CD4-positive, alpha-beta T cell treated with Interleukin-15 for 1 hour (primary cell): ENCODE measurements around the gene NHS.
"Not testable (repeated sequence)": the region's sequence is repeated elsewhere in the genome, so short reads cannot be mapped to it uniquely, and the experiment has no call there.

ENCODE experiments used
- DNase-seq: peaks from one replicate; pipeline ENCODE4 v3.0.0-alpha.2; 2020

The NHS gene

DNA sequence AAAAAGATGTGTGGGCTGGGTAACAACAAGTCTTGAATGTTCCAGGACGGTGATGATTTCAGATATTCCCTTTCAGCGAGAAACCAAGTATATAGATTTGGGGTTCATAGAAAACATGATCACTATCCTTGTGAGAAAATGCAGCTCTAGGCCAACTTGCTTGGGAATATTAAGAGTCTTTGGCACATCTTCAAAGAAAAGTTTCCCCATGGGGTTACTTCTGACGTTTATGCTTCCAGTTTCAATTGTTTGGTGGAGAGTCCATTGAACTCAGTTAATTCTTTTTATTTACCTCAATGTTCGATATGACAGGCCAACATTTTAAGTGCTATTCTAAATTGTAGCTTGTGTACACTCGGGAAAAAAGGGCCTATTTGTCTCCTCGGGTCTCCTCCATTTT lies 126.7 kb downstream of the NHS start:
- no peak for DNase-seq

DNA sequence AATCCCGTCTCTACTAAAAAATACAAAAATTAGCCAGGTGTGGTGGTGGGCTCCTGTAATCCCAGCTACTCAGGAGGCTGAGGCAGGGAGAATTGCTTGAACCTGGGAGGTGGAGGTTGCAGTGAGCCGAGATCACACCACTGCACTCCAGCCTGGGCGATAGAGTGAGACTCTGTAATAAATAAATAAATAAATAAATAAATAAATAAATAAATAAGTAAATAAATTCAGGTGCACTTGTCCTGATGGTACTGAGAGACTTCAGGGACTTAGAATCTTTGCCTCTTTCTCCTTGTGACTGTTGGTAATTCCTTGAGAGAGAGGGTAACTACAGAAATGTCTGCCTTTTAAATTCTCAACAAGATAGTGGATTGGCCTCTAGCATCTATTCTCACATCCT lies 131.4 kb downstream of the NHS start:
- not testable (repeated sequence) for DNase-seq

DNA sequence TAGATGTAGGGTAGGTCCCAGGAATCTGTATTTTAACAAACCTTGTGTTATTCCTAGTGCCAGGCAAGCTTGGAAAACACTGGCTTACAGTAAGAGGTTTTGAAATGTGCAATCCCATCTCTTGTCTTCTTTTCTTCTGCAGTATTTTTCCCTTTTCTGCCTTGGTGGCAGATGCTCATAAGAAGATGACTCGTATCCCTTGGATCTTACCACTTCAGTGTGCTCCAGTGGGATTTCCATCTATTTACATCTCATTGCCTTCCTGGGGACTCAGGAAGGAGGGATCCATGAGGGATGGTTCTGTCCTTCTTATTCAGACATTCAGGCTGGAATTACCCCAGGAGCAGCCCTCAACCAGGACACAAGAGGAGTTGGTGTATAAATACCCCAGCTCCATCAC lies 136.6 kb downstream of the NHS start:
- DNase-seq: no peak

DNA sequence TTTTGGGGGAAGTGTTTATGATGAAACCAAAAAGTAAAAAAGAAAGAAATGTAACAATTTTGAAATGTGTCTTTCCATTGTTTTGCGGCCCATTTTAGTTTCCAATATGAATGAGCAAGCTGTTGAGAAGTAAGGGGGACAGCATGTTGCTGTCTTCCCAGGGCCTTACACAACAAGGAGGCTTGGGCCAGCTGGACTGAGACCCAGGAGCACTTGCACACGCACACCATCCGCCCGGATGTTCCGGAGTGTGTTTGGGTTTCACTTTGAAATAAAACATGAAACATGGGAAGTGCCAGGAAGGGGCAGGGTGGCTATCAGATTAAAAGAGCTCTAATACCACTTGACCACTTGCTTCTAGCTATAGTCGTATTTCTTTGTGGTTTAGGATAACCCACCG lies 144.4 kb downstream of the NHS start:
- no peak for DNase-seq

DNA sequence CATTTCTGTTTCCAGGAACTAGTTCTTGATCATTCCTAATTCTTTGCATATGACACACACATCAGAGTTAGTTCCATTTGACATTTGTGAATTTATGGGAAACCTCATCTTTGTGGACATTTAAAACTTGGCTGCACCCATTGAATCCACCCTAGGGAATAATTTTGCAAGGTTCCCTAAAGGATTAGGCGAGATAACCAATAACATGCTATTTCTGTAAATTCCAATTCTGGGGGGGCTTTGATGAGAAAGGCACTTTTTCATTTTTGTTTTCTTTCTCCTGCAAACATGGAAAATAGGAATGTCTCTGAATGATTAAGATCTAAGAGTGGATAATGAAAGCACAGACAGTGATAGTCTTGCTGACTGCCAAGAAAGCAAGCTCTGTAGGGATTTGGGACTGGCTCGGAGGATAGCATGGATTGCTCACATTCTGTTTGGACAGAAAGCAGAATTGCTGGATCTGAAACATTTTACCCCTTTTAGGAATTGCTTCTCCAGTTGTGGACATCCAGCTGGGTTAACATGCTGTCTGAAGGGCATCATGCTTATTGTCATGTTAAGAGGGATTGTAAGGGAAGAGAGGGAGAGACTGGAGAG lies 145.1 kb downstream of the NHS start:
- no peak for DNase-seq

DNA sequence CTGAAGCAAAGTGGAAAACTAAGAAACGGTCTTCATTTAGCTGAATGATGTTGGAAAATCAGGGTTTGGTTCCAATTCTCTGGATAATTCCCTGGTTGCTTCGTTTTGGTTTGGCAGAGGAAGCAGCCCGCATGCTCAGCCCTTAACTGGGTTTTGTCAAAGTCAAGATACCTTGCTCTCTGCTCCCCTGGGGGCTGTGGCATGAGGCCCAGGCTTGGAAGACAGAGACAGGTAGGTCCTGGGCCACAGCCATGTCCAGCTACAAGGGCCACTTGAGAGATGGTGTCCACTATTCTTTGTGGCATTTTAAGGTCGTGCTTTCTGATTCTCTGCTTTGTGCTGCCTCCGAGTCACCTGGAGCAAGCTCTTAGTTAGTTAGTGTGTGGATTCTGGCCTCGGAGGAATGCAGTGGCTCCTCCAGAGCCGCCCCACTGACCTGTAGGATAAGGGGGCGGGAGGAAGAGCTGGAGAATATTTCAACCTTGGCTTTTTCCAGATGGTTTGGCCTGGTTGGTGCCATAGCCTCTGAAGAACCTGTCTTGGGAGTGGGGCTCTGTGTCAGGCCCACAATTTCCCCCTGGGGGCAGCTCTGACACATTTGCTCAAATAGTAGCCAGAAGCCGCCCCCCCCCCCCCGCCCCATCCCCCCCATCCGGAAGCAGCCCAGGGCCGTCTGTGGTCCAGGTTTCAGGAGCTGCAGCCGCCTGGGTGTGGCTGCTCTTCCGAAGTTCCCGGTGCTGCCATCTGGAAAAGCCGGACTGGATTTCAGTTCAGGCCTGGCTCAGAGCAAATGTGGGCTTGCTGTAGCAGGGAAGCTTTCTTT lies 147.1 kb downstream of the NHS start:
- no peak for DNase-seq

DNA sequence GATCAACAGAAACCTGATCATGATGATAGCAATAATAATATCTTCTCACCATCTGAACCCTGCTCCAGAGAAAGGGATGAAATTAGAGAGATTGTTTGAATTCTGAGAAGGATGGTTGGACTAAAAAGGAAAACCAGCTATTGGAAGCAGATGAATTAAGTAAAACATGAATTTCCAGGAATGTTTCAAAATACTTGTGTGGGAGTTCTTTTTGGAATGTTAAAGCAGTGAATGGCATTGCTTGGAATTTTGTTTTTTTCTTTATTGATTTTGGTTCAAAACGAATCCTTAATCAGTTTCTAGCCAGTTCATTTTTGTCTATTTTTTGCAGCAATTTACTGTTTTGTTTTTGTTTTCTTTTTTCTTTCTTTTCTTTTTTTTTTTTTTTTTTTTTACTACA lies 150.3 kb downstream of the NHS start:
- no peak for DNase-seq

DNA sequence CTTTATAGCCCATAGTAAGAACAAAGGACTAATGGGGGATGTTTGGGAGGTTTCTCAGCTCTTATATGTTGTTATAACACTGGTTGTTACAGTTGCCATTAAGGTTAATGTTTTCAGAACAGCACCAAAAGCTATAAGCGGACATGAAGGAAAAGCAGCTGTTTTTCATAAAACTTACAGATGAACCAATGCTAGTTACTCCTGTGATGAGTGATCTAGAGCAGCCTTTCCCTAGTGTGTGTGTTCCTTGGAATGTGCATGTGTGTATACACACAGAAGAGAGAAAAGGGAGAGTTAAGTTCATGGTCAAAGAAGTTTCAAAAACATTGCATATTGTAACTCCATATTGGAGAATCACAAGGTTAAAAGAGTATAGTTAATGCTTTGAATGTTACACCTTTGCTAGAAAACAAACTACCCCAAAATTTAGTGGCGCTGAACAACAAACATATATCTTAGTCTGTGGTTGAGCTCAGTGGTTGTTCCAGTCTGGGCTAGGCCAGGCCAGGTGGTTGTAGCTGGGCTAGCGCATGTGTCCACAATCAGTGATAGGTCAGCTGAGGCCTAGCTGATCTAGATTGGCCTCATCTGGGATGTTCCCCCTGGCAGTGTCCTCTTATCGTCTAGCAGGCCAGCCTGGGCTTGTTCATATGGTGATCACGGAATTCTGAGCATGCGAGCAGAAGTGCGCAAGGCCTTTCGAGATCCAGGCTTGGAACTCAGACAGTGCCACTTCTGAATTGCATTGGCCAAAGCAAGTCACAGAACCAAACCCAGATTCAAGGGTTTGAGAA lies 151.0 kb downstream of the NHS start:
- DNase-seq: no peak

DNA sequence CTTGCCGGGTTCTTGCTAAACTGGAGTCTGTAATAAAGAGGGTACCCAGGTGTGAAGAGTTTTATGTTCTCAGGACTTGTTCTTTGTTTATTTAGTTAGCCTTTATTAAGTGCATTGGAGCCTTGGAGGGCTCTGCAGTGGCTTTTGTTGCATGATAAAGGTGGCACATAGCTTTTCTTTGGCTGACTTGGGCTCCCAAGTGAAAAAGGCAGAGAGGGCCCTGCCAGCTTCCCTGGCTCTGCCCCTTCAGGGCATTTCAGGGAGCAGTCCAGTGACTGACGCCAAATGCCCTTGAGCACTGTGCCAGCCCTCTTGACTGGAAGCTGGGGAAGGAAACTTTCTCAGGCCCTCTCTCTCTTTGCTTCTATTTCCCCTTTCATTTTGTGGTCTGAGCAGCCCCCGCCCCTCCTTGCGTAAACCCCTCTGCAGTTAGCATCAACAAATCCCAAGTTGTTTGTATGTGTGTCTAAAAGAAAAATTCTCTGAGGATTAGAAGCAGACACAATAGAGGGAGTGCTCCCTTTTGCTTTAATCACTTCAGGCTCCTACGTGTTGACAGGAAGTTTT lies 152.2 kb downstream of the NHS start:
- DNase-seq: no peak

DNA sequence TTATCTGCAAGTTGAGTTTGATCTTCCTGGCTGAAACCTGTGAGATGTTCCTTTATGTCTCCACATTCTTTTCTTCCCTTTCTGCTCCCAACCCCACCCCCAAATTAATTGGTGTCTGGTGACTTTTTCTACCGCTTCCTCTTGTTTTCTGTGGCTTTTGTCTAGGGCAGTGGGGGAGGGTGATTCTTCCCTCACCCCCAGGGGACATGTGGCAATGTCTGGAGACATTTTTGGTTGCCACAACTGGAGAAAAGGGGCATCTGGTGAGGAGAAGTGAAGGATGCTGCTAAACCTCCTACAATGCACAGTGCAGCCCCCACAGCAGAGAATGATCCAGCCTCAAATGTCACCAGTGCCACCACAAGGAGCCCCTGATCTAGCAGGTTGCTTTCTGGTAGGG lies 152.9 kb downstream of the NHS start:
- no peak for DNase-seq

DNA sequence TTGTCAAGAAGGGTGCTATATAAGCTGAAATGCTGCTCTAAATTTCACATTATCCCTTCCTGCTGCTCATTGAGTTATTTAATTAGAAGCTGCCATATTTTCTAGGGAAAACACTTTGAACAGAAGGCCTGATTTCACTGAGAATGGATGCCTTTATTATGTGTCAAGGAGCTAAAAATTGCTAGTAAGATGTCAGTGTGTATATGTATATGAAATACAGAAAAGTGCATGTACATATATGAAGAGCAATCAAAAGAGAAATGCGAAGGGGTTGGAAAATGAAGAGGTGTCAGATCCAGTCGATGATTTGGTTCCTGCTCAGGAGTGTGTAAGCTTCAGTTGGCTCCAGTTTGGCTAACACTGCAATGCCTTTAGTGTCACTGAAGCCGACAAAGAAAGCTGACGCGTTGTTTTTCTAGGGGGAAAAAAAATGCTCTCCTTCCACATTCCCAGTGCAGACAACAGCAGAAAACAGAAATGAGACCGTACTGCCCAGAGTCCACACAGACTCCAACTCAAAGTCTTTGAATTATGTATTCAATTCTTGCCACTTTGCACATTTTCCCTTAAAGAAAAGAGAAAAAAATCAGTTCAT lies 154.2 kb downstream of the NHS start:
- no peak for DNase-seq

DNA sequence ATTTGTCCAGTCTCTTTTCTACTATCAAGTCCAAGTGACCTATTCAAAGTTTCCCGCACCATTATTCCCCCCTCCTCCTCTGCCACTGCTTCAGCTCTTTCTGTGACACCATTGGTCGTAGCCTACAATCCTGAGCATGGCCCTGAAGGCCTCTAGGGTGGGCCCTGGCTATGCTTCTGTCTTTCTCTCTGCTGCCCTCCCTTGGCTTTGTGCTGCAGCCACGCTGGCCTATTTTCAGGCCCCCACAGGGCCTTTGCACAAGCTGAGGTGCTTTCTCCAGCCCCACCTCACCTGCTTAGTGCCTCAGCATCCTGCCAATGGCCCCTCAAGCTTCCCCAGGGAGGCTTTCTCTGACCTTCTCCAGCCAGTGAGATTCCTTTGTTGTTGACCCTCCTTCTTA lies 156.5 kb downstream of the NHS start:
- no peak for DNase-seq

DNA sequence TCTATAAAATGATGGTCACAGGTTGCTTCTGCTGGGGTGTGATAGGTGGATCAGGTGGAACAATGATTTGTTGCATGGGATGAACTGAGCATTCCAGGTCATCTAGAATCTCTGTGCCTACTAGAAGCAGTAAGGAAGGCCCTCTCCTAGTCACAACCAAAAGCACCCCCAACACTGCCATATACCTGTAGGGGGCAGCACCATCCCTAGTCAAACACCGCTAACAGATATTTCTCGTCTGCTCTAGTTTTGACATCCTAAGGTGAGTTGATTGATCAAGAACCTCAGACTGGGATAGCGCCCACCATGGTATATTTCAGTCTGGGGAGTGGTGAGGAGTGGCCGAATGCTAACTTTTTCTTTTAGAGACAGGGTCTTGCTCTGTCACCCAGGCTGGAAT lies 160.2 kb downstream of the NHS start:
- DNase-seq: no peak

DNA sequence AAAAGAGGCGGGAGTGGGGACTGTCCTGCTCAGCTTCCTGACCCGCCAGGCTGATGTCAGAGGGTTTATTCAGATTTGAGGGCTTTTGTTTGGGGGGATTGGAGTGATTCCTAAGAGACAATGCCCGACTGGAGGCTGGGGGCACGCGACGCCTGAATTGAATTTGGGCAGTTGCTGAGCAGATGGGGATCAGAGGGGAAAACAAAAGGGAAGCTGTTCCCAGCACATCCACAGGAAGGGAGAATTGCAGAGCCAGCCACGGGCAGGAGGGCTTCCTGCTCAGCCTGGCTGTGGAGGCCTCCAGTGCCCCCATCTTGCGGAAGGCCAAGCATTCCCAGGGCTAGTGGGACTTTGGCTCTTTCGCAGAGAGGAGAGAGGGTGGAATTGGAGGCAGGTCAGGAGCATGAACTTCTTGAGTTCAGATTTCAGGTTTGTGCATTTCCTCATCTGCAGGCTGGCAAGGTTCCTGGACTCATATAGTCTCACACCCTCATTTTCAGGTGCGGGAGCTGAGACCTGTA lies 162.8 kb downstream of the NHS start:
- no peak for DNase-seq

DNA sequence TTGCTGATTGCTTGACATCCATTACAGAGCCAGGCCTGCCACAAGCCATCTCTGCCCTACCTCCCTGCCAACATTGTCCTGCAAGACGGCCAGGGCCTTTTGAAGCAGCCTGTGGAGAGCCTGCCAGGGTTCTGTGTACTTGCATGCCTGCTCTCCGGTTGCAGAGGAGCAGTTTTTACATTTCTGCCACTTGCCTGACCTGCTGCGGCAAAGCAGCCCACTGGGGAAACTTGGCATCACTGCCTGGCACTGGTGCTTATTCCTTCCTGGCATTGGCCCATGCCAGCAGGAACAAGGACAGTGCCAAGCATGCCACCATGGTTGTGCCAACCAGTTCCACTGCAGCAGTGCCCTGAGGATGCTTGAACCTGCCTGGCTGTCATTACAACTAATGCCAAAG lies 167.1 kb downstream of the NHS start:
- no peak for DNase-seq

DNA sequence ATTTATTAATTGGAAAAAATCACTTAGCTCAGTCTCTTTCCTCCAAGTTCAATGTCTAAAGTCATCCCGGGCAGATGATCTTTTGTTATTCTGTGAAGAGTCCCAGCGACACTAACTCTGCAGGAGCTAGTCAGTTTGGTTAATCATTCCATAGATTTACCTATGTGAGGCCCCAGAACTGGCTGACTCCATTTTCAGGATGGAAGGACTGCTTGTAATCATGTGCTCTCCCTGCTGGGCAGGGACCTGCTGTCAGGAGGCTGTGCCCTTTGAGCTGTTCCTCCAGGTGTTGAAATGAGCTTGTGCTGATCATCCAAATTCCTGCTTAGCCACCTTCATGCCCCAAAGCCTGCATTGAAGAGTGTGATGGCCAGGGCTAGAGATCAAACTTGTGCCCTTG lies 169.8 kb downstream of the NHS start:
- DNase-seq: no peak

DNA sequence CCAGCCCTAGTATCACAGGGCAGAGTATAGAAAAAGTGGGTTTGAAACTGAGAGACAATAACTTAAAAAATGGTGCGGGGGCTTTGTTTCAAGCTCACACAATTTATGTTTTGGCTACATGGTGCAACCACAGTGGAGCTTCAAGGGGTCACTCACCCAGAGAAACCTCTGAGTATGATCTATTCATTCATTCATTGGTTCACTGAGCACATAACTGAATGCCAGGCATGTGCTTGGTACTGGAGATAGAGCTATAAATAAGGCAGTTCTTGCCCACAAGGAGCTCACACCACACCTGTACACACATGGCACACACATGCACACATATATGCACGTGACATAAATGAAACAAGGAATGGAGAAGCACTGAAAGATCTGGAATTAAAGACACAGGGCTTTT lies 171.4 kb downstream of the NHS start:
- DNase-seq: no peak

DNA sequence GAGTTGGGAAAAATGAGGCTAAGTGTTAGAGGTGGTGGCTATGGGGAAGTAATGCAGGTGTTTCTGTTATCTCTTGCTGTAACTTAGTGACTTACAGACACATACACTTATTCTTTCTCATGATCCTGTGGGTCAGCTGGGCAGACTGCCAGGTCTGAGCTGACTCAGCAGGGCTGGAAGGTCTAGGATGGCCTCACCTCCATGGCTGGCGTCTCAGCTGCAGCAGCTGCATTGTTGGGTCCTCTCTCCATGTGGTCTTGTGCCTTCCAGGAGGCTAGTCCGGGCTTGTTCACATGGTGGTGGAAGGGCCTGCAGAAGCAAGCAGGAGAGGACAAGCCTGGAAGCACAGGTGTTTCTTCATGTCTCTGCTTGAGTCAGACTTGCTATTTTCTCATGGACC lies 172.7 kb downstream of the NHS start:
- no peak for DNase-seq

DNA sequence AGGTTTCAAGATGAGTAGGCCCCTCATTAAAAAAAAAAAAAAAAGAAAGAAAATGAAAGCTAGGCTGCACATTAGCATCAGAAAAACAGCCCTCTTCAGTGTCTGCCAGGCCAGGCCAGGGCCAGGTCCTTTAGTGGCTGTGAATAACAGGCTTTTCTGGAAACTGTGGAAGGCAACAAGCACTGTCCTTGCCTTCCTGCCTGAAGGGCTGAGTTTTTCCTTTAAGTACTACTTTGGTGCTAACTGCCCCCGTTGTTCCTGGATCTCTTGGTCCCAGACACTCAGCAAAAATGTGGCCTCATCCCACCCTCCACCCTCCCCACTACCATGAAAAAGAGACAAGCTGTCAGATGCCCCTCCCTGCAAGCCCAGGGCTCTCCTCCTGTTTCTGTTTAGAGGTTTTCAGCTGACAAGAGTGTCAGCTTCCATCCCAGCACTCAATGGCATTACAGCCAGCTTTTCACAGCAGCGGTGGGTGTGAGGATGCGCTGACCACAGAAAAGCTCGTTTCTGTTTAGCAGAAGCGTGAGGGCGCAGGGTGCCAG lies 174.2 kb downstream of the NHS start:
- no peak for DNase-seq

DNA sequence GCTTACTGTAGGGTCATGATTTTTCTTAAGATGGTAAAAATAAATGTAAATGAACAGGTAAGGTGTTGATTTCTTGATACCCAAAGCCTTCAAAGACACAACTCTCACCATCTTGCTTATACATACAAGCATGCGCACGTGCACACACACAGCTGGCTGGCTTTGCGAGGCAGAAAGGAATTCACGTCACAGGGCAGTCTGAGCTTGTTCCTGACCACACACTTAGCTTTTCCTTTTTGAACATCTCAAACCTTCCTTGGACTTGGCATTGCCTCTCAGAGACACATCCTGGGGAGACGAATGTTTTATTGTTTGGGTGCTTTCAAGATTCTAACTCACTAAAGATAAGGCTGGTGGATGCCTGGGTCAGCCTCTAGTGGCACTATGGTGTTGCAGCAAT lies 175.0 kb downstream of the NHS start:
- DNase-seq: no peak

DNA sequence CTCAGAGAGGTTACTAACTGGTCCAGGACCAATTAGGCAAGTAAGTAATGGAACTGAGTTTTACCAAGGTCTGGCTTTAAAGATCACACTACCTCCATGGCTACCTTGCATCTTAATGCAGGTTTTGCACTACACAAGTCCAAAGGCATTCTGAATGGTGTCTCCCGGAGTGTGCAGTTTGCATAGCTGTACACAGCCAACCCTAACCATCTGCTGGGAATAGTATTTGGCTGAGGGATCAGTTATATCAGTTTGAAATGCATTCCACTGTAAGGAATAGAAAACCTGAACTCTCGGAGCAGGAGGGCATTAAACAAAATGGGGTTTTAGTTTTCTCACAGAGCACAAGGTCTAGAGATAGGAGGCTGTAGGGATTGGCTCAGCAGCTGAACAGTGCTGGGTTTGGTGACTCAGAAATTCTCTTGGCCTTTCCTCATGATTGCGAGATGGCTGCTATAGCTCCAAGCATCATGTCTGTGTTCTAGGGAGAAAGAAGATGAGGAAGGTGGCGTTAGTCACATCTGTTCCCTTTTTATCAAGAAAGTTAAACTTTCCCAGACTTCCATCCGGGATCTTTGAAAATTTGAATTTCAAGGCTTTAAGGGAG lies 177.1 kb downstream of the NHS start:
- no peak for DNase-seq

DNA sequence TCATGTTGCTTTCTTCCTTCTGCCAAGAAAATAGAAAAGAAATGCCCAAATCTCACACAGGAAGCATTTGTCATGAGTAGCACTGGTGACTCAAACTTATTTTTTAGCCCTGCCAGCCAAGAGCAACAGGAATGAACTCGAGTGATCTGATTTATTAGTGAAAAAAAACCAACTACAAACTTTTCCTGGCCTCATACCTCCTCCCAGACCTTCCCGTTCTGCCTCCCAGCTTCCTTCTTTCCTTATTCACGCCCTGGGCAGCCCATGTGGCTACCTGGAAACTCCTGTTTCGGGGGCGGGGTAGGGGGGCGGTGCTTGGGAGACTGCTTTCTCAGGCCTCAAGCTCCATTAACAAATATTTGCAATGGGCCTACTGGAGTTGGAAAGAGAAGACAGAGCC lies 178.5 kb downstream of the NHS start:
- DNase-seq: no peak
